Daoy (cell line): ENCODE measurements around the gene EPN2. TPM values are rescaled to one million over a fixed set of nuclear protein-coding genes. Genes with fewer than 3 reads are reported as not detected.
"Not testable (repeated sequence)": the region's sequence is repeated elsewhere in the genome, so short reads cannot be mapped to it uniquely, and the experiment has no call there.

Source experiments
- DNase-seq: peaks from one replicate; pipeline ENCODE4 v3.0.0-alpha.2; 2015; ENCODE audit warnings: low read depth
- total RNA-seq: library from RNA; depleted of rRNA; stranded (reverse); fragments of >200 nt; shearing (Covaris generic); gene quantifications from 2 replicates; pipeline ENCODE4 v1.2.3, GENCODE V29; 2014; rRNA removed

EPN2 gene
- 16.3 and 37.3 TPM in 2 replicates for total RNA-seq

- peak; percentile 68 for DNase-seq
Measured at GRCh38 chr17:19237139-19237388, at the start of gene EPN2. TSS of gene EPN2 (plus strand) at chr17:19237366. CDS start at chr17:19283120, 45,754 bp downstream.

GRCh38 chr17:19187883-19188869 is 49.0 kb upstream of the EPN2 start:
- DNase-seq = not testable (repeated sequence)

GRCh38 chr17:19188870-19189708 is 48.1 kb upstream of the EPN2 start:
- not testable (repeated sequence) for DNase-seq

- not testable (repeated sequence) for DNase-seq
Measured at GRCh38 chr17:19189781-19190405, 47.3 kb upstream of the EPN2 start.

GRCh38 chr17:19196382-19197204 is 40.6 kb upstream of the EPN2 start:
- not testable (repeated sequence) for DNase-seq

GRCh38 chr17:19202448-19202847 is 34.7 kb upstream of the EPN2 start:
- DNase-seq = not testable (repeated sequence)

GRCh38 chr17:19203429-19203828 is 33.7 kb upstream of the EPN2 start:
- DNase-seq = not testable (repeated sequence)

- not testable (repeated sequence) for DNase-seq
Measured at GRCh38 chr17:19215074-19215860, 21.9 kb upstream of the EPN2 start.

- not testable (repeated sequence) for DNase-seq
Measured at GRCh38 chr17:19216148-19216926, 20.8 kb upstream of the EPN2 start.

- DNase-seq = not testable (repeated sequence)
Measured at GRCh38 chr17:19218914-19219313, 18.3 kb upstream of the EPN2 start.

GRCh38 chr17:19219384-19219783 is 17.8 kb upstream of the EPN2 start:
- not testable (repeated sequence) for DNase-seq

- DNase-seq = not testable (repeated sequence)
Measured at GRCh38 chr17:19220195-19220594, 17.0 kb upstream of the EPN2 start.

GRCh38 chr17:19226610-19227588 is 10.3 kb upstream of the EPN2 start:
- not testable (repeated sequence) for DNase-seq

- DNase-seq = not testable (repeated sequence)
Measured at GRCh38 chr17:19234676-19235075, 2.5 kb upstream of the EPN2 start.

GRCh38 chr17:19236351-19237138 is 621 bp upstream of the EPN2 start:
- DNase-seq = not testable (repeated sequence)

- peak; percentile 56 for DNase-seq
Measured at GRCh38 chr17:19237389-19238166, 412 bp downstream of the EPN2 start.

- DNase-seq = peak; percentile 41
Measured at GRCh38 chr17:19238167-19238505, 970 bp downstream of the EPN2 start.
